ENCODE results near the gene COL8A1. TPM values are rescaled to one million over a fixed set of nuclear protein-coding genes. Genes with fewer than 3 reads are reported as not detected.

Gene COL8A1
- total and polyA plus RNA-seq, 9 of the 15 experiments (the other 6 are each of a cell fraction or from before 2014, with no cell fraction given) = 0.07 TPM; not detected in 8

GRCh38 chr3:99789011-99789721 lies 150.8 kb downstream of the COL8A1 start (continued):
- TF ChIP-seq SIX5 (IDR thresholded peaks at IDR 0.05; ENCODE audit: borderline replicate concordance in 1 of 2, insufficient read depth in 1 of 2, low read depth in 1 of 2, low read length in 2 of 2) = no peak

GRCh38 chr3:99794485-99794884 lies 156.1 kb downstream of the COL8A1 start:
- FAIRE-seq (no peak), DNase-seq (ENCODE audit: extremely low read depth in 1 of 4, low spot score in 3 of 4) (no peak), ATAC-seq (no peak)
- Histone ChIP-seq H3K4me3 (no peak overlapping the region), H3K4me1 (replicated peaks in 1 of 2; ENCODE audit: control insufficient read depth in 2 of 2, insufficient read depth in 2 of 2, low read length in 2 of 2) (no peaks in the 10 kb centered on the region), H3K4me2 (ENCODE audit: insufficient read depth, low read length) (no peak overlapping the region), H3K9me1 (ENCODE audit: control insufficient read depth, insufficient read depth, low read length) (no peaks in the 10 kb centered on the region), H3K79me2 (ENCODE audit: control insufficient read depth, insufficient read depth, low read length) (no peaks in the 10 kb centered on the region), H3K27ac (ENCODE audit: extremely low read depth, low read depth, low read length) (no peak overlapping the region), H3K9me3 (replicated peaks; ENCODE audit: control insufficient read depth, insufficient read depth, low read depth, low read length) (no peaks in the 10 kb centered on the region), H2AFZ (ENCODE audit: low read depth, low read length) (no peak overlapping the region), H3K27me3 (ENCODE audit: control insufficient read depth in 2 of 2, insufficient read depth in 2 of 2, low read length in 2 of 2) (peaks cover 0 to 4% of the 10 kb centered on the region in 2 experiments; a peak in 2 of 5 replicates), H3K9ac (ENCODE audit: insufficient read depth in 1 of 2, low read depth in 2 of 2, low read length in 2 of 2) (no peak overlapping the region), H3K36me3 (ENCODE audit: control insufficient read depth, insufficient read depth, low read length) (no peaks in the 10 kb centered on the region), H4K20me1 (replicated peaks; ENCODE audit: control insufficient read depth, insufficient read depth, low read length) (no peaks in the 10 kb centered on the region)
- ChIA-PET POLR2A (no interaction called here), CTCF (ENCODE audit: low intra/inter-chr PET ratio) (no interaction called here)
- WGBS (ENCODE audit: insufficient coverage, low coverage, missing lambda C conversion rate) = 8% methylated on average over 6 of the region's 8 CpGs
- BruUV-seq (replicated peaks) = no TSS peak
- intact Hi-C loops (cut with micrococcal nuclease) (no loop called here), in situ Hi-C loops (cut with MboI) (no loop called here)
- no peak for TF ChIP-seq CBFA2T2 (conservative IDR thresholded peaks at IDR 0.05)
- no peak for TF ChIP-seq ZNF436 (CRISPR knock-in tag; IDR thresholded peaks at IDR 0.05)
- no peak for TF ChIP-seq HOMEZ (CRISPR knock-in tag; IDR thresholded peaks at IDR 0.05)
- TF ChIP-seq NFATC3 (IDR thresholded peaks at IDR 0.05) = no peak
- no peak for TF ChIP-seq PTRF (tag; IDR thresholded peaks at IDR 0.05)
- no peak for TF ChIP-seq GABPB2 (CRISPR knock-in tag; conservative IDR thresholded peaks at IDR 0.05)
